ENCODE measurements around the gene VWA5B1.

- TF ChIP-seq POLR2A (IDR thresholded peaks at IDR 0.05) (no peak), CTCF (IDR thresholded peaks at IDR 0.05) (no peak)
Observed at GRCh38 chr1:20390589-20391331, 100.1 kb downstream of the VWA5B1 start.

All from uterus (tissue), 2 donors.